ENCODE measurements around the gene FOXJ3.

Gene FOXJ3

GRCh38 chr1:42139444-42139843 lies 195.6 kb downstream of the FOXJ3 start:
- FAIRE-seq, result no peak

GRCh38 chr1:42138586-42138985 lies 196.4 kb downstream of the FOXJ3 start:
- no peak for FAIRE-seq

GRCh38 chr1:42137766-42138165 lies 197.3 kb downstream of the FOXJ3 start:
- FAIRE-seq, result no peak

GRCh38 chr1:42136466-42136865 lies 198.6 kb downstream of the FOXJ3 start:
- no peak for FAIRE-seq

- FAIRE-seq, result no peak
Measured at GRCh38 chr1:42135426-42135825, 199.6 kb downstream of the FOXJ3 start.

- FAIRE-seq, result no peak
Measured at GRCh38 chr1:42133809-42134526, 201.1 kb downstream of the FOXJ3 start.

- FAIRE-seq, result no peak
Measured at GRCh38 chr1:42133390-42133789, 201.6 kb downstream of the FOXJ3 start.

GRCh38 chr1:42130061-42130660 lies 204.9 kb downstream of the FOXJ3 start:
- FAIRE-seq, result no peak

- no peak for FAIRE-seq
Measured at GRCh38 chr1:42128964-42129363, 206.1 kb downstream of the FOXJ3 start.

GRCh38 chr1:42128499-42128898 lies 206.5 kb downstream of the FOXJ3 start:
- FAIRE-seq, result no peak

- no peak for FAIRE-seq
Measured at GRCh38 chr1:42127767-42128166, 207.3 kb downstream of the FOXJ3 start.

All from A204.1 (cell line).